ENCODE measurements around the gene IGSF23.

Gene IGSF23

GRCh38 chr19:44613295-44614178 lies at the start of gene IGSF23:
IGSF23 (plus strand) TSS chr19:44613563; CDS start chr19:44613646, 83 bp downstream.
- DNase-seq = no peak

GRCh38 chr19:44566984-44567383 lies 46.4 kb upstream of the IGSF23 start:
- no peak for DNase-seq

- DNase-seq = no peak
Measured at GRCh38 chr19:44567745-44568144, 45.6 kb upstream of the IGSF23 start.

- DNase-seq = no peak
Measured at GRCh38 chr19:44570603-44570983, 42.8 kb upstream of the IGSF23 start.

GRCh38 chr19:44570984-44571684 lies 42.2 kb upstream of the IGSF23 start:
- DNase-seq = peak; percentile 57

GRCh38 chr19:44571830-44572580 lies 41.4 kb upstream of the IGSF23 start:
- DNase-seq = no peak

- DNase-seq = no peak
Measured at GRCh38 chr19:44572581-44572900, 40.8 kb upstream of the IGSF23 start.

GRCh38 chr19:44573183-44573582 lies 40.2 kb upstream of the IGSF23 start:
- DNase-seq = no peak

- DNase-seq = no peak
Measured at GRCh38 chr19:44573627-44574026, 39.7 kb upstream of the IGSF23 start.

GRCh38 chr19:44574186-44574950 lies 39.0 kb upstream of the IGSF23 start:
- no peak for DNase-seq

- DNase-seq = no peak
Measured at GRCh38 chr19:44575116-44575700, 38.2 kb upstream of the IGSF23 start.

- peak; percentile 45 for DNase-seq
Measured at GRCh38 chr19:44576843-44577565, 36.4 kb upstream of the IGSF23 start.

GRCh38 chr19:44577566-44577874 lies 35.8 kb upstream of the IGSF23 start:
- no peak for DNase-seq

- DNase-seq = no peak
Measured at GRCh38 chr19:44579663-44580365, 33.5 kb upstream of the IGSF23 start.

GRCh38 chr19:44580366-44580895 lies 32.9 kb upstream of the IGSF23 start:
- DNase-seq = no peak

GRCh38 chr19:44581288-44581687 lies 32.1 kb upstream of the IGSF23 start:
- DNase-seq = no peak

- no peak for DNase-seq
Measured at GRCh38 chr19:44582581-44583265, 30.6 kb upstream of the IGSF23 start.

GRCh38 chr19:44585371-44586133 lies 27.8 kb upstream of the IGSF23 start:
- DNase-seq = no peak

- DNase-seq = no peak
Measured at GRCh38 chr19:44587963-44588770, 25.2 kb upstream of the IGSF23 start.

Measured in NCI-H510A treated with DMSO at 0.1 percent for 48 hours (cell line).